ENCODE results near the gene UBB.

DNA sequence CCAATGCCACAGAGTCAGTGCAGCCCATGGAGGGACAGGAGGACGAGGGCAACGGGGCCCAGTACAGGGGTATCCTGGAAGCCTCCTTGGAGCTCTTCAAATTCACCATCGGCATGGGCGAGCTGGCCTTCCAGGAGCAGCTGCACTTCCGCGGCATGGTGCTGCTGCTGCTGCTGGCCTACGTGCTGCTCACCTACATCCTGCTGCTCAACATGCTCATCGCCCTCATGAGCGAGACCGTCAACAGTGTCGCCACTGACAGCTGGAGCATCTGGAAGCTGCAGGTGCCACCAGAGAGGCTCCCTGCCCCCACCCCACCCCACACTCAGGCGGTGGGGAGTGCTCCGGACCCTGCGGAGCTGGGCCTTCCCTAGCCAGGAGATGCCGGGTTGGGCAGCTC is 51.1 kb downstream of the UBB start:
- TF ChIP-seq, protein P1, sequence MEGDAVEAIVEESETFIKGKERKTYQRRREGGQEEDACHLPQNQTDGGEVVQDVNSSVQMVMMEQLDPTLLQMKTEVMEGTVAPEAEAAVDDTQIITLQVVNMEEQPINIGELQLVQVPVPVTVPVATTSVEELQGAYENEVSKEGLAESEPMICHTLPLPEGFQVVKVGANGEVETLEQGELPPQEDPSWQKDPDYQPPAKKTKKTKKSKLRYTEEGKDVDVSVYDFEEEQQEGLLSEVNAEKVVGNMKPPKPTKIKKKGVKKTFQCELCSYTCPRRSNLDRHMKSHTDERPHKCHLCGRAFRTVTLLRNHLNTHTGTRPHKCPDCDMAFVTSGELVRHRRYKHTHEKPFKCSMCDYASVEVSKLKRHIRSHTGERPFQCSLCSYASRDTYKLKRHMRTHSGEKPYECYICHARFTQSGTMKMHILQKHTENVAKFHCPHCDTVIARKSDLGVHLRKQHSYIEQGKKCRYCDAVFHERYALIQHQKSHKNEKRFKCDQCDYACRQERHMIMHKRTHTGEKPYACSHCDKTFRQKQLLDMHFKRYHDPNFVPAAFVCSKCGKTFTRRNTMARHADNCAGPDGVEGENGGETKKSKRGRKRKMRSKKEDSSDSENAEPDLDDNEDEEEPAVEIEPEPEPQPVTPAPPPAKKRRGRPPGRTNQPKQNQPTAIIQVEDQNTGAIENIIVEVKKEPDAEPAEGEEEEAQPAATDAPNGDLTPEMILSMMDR (IDR thresholded peaks at IDR 0.05; ENCODE audit: poor library complexity): no peak
- no peak for TF ChIP-seq EZH2 (IDR thresholded peaks at IDR 0.05; ENCODE audit: borderline replicate concordance)

Data from hepatocyte (in vitro differentiated cells).